ENCODE measurements around the gene REN. TPM values are rescaled to one million over a fixed set of nuclear protein-coding genes. Genes with fewer than 3 reads are reported as not detected.

REN gene
- total and polyA plus RNA-seq, 9 of the 15 experiments (the other 6 are each of a cell fraction or from before 2014, with no cell fraction given) = 1.7 to 9.9 (median 3.1) TPM

DNA sequence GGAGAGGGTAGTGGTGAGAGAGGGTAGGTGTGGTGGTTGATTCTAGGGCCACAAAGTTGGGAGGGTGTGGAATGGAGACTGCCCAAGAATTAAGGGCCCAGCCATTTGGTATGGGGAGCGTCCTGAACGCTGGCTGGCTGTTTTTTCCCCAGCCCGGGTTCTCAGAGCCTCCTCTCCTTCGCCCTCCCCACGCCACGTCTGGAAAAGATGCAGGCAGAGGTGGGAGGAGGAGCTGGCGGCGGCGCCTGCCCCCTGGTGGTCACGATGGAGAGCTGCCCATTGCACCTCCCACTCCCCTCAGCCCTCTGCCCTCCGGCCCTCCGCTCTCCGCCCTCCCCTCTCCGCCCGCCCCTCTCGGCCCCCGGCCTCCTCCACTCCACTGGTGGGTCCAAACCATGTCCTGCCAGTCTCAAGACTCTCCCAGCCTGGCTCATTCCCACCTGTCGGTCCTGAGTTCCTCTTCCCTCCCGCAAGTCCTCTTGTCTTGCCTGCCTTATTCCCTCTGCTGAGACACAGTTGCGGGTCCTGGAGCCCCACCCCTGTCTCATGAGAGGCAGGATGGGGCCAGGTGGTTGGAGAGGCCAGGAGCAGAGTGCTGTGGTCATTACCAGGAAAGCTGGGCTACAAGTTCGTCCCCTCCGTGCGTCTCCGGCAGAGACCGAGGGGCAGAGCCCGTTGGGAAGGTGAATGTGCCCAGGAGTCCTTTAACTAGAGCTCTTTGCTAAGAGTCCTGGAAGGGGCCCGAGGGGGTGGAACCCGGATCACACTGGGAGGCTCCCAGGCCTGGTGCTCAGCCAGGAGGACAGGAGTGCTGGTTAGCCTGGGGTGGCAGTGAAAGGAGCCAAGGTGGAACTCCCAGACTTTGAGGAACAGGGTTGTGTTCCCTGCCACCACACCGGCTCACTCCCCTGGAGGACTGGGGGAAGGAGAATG lies 36.9 kb downstream of the REN start (continued):
- TF ChIP-seq RB1 (IDR thresholded peaks at IDR 0.05; ENCODE audit: low read depth) (peak; percentile 55; the same call in 1 of the 2 replicates), FOXA1 (IDR thresholded peaks at IDR 0.05; ENCODE audit: borderline replicate concordance) (no peak), DEAF1 (CRISPR knock-in tag; IDR thresholded peaks at IDR 0.05) (peak; percentile 86), HNRNPLL (IDR thresholded peaks at IDR 0.05; ENCODE audit: low read depth, low read length, poor library complexity, severe bottlenecking) (no peak), CREM (IDR thresholded peaks at IDR 0.05; ENCODE audit: low read depth) (0 out of 2 replicates have a peak, but pooled peaks have one; percentile 29), TCF15 (CRISPR knock-in tag; IDR thresholded peaks at IDR 0.05) (no peak), HIVEP1 (CRISPR knock-in tag; IDR thresholded peaks at IDR 0.05) (0 out of 2 replicates have a peak, but pooled peaks have one; percentile 26), E2F3 (CRISPR knock-in tag; IDR thresholded peaks at IDR 0.05) (no peak), ZEB2 (IDR thresholded peaks at IDR 0.05) (no peak), CBX3 (IDR thresholded peaks at IDR 0.05; ENCODE audit: borderline replicate concordance in 1 of 2, low read length in 2 of 2) (no peak), PHTF2 (CRISPR knock-in tag; IDR thresholded peaks at IDR 0.05) (no peak), RAD21 (CRISPR knock-in tag; conservative IDR thresholded peaks at IDR 0.05 in 1 of 2, IDR thresholded peaks at IDR 0.05 in 1 of 2) (peak; percentile 88 to 90), MXI1 (IDR thresholded peaks at IDR 0.05; ENCODE audit: low read depth, low read length) (no peak), ZNF41 (CRISPR knock-in tag; conservative IDR thresholded peaks at IDR 0.05) (0 out of 2 replicates have a peak, but pooled peaks have one; percentile 13), SMAD4 (CRISPR knock-in tag; conservative IDR thresholded peaks at IDR 0.05) (0 out of 2 replicates have a peak, but pooled peaks have one; percentile 20), C11orf30 (IDR thresholded peaks at IDR 0.05; ENCODE audit: low read depth) (no peak), SREBF2 (CRISPR knock-in tag; IDR thresholded peaks at IDR 0.05) (no peak), STAG1 (CRISPR knock-in tag; IDR thresholded peaks at IDR 0.05; ENCODE audit: borderline replicate concordance) (peak; percentile 90), GABPB1 (CRISPR knock-in tag; IDR thresholded peaks at IDR 0.05) (0 out of 2 replicates have a peak, but pooled peaks have one; percentile 39), ZSCAN29 (IDR thresholded peaks at IDR 0.05) (no peak), KDM5B (IDR thresholded peaks at IDR 0.05; ENCODE audit: insufficient replicate concordance, low read depth, low read length) (no peak), ZNF23 (CRISPR knock-in tag; IDR thresholded peaks at IDR 0.05) (no peak), CHD1 (IDR thresholded peaks at IDR 0.05; ENCODE audit: low read length) (no peak), YY1 (IDR thresholded peaks at IDR 0.05; ENCODE audit: borderline replicate concordance in 1 of 3, control insufficient read depth in 1 of 3, extremely low read depth in 1 of 3, insufficient read depth in 3 of 3, insufficient read length in 1 of 3, insufficient replicate concordance in 2 of 3, low read depth in 1 of 3, low read length in 2 of 3) (peak in 1 of 3 experiments; percentile 11)
- TF ChIP-seq, protein P1, sequence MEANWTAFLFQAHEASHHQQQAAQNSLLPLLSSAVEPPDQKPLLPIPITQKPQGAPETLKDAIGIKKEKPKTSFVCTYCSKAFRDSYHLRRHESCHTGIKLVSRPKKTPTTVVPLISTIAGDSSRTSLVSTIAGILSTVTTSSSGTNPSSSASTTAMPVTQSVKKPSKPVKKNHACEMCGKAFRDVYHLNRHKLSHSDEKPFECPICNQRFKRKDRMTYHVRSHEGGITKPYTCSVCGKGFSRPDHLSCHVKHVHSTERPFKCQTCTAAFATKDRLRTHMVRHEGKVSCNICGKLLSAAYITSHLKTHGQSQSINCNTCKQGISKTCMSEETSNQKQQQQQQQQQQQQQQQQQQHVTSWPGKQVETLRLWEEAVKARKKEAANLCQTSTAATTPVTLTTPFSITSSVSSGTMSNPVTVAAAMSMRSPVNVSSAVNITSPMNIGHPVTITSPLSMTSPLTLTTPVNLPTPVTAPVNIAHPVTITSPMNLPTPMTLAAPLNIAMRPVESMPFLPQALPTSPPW (CRISPR knock-in tag; IDR thresholded peaks at IDR 0.05) = peak; percentile 54

Measured in K562 (cell line).